ENCODE measurements around the gene WNT10A. TPM values are rescaled to one million over a fixed set of nuclear protein-coding genes. Genes with fewer than 3 reads are reported as not detected.

The WNT10A gene
- total RNA-seq, 1 donor from 2014 or later, result 2.5 TPM

Other genes with a start within 250 kb of the WNT10A start
- 19.9 and 28.0 TPM in 2 replicates for gene ZNF142, start 221.2 kb upstream of the WNT10A start, total RNA-seq
- 27.5 and 28.4 TPM in 2 replicates for gene BCS1L, start 221.2 kb upstream of the WNT10A start, total RNA-seq
- 44.7 and 47.3 TPM in 2 replicates for gene RNF25, start 208.8 kb upstream of the WNT10A start, total RNA-seq
- gene STK36, start 208.8 kb upstream of the WNT10A start, total RNA-seq, result 42.6 and 46.0 TPM in 2 replicates
- 27.4 and 33.8 TPM in 2 replicates for gene TTLL4, start 170.0 kb upstream of the WNT10A start, total RNA-seq
- 3.9 and 4.3 TPM in 2 replicates for gene CYP27A1, start 98.7 kb upstream of the WNT10A start, total RNA-seq
- gene PRKAG3, start 49.0 kb upstream of the WNT10A start, total RNA-seq, result not detected in 2 replicates
- 1.3 and 2.6 TPM in 2 replicates for gene WNT6, start 21.0 kb upstream of the WNT10A start, total RNA-seq
- 0.75 and 1.1 TPM in 2 replicates for gene CDK5R2, start 78.8 kb downstream of the WNT10A start, total RNA-seq
- not detected in 2 replicates for gene FEV, start 104.3 kb downstream of the WNT10A start, total RNA-seq
- gene CRYBA2, start 112.6 kb downstream of the WNT10A start, total RNA-seq, result not detected in 2 replicates
- 0.22 and 0.27 TPM in 2 replicates for gene CFAP65, start 160.7 kb downstream of the WNT10A start, total RNA-seq
- gene IHH, start 180.1 kb downstream of the WNT10A start, total RNA-seq, result not detected in 2 replicates